Tibial nerve (tissue), 4 donors: Measurements from ENCODE around the gene CDK13. TPM values are rescaled to one million over a fixed set of nuclear protein-coding genes. Genes with fewer than 3 reads are reported as not detected.

ENCODE experiments used
- DNase-seq, 2 donors: peaks; one replicate each; pipeline ENCODE4 v3.0.0-alpha.2; 2019; ENCODE audit warnings: low spot score in 2 of 2
- H3K27ac ChIP-seq, 4 donors: fragments of 200-600 bp; sonication (generic) in 3 of 4; one replicate each; pipeline ENCODE4 v1.5.1; 2017 to 2019; ENCODE audit warnings: mild to moderate bottlenecking in 1 of 4
- H3K27me3 ChIP-seq, 2 donors: fragments of 200-600 bp; sonication (generic) in 1 of 2; one replicate each; pipeline versions ENCODE4 v1.5.1 to v1.6.0; 2017 to 2019
- H3K36me3 ChIP-seq, 3 donors: fragments of 200-600 bp; sonication (generic); one replicate each; pipeline ENCODE4 v1.5.1; 2018 to 2019
- H3K4me1 ChIP-seq, 4 donors: fragments of 200-600 bp; sonication (generic) in 3 of 4; one replicate each; pipeline ENCODE4 v1.5.1; 2017 to 2019
- H3K4me3 ChIP-seq, 4 donors: fragments of 200-600 bp; sonication (generic) in 3 of 4; one replicate each; pipeline ENCODE4 v1.5.1; 2017 to 2019; ENCODE audit warnings: mild to moderate bottlenecking in 1 of 4, moderate library complexity in 1 of 4
- H3K9me3 ChIP-seq, 4 donors: fragments of 200-600 bp; sonication (generic) in 3 of 4; one replicate each; pipeline ENCODE4 v1.5.1; 2017 to 2019
- EP300 ChIP-seq, 2 donors: sonication (generic); formaldehyde crosslinking; IDR thresholded peaks; one replicate each; pipeline ENCODE4 v1.6.1; 2017; ENCODE audit warnings: antibody characterized with exemption in 2 of 2, mild to moderate bottlenecking in 1 of 2
- POLR2A ChIP-seq, 2 donors: fragments of 450-650 bp; IDR thresholded peaks; one replicate each; pipeline ENCODE4 v1.6.1; 2017; ENCODE audit warnings: antibody characterized with exemption in 2 of 2, mild to moderate bottlenecking in 2 of 2, moderate library complexity in 2 of 2
- WGBS, 2 donors: methylation state at CpG; one replicate each; pipeline ENCODE4 v1.1.5; 2018; 5-methylcytosine and 5-hydroxymethylcytosine counted together
- total RNA-seq, 4 donors: library from RNA; depleted of rRNA; stranded (reverse); fragments of >200 nt; gene quantifications; one replicate each; pipeline ENCODE4 v1.1.0, GENCODE V29; 2016
- TF ChIP-seq, protein P1 (sequence below), 5 experiments: fragments of 200-600 bp in 3 of 5; fragments of 450-650 bp in 2 of 5; sonication (generic) in 3 of 5; IDR thresholded peaks; one replicate each; pipeline ENCODE4 v1.5.1; 2016 to 2019; ENCODE audit warnings: antibody characterized with exemption in 5 of 5, mild to moderate bottlenecking in 3 of 5, moderate library complexity in 2 of 5

The CDK13 gene
- total RNA-seq, 4 donors from 2014 or later, result 87.8 to 128 (median 114) TPM

DNA sequence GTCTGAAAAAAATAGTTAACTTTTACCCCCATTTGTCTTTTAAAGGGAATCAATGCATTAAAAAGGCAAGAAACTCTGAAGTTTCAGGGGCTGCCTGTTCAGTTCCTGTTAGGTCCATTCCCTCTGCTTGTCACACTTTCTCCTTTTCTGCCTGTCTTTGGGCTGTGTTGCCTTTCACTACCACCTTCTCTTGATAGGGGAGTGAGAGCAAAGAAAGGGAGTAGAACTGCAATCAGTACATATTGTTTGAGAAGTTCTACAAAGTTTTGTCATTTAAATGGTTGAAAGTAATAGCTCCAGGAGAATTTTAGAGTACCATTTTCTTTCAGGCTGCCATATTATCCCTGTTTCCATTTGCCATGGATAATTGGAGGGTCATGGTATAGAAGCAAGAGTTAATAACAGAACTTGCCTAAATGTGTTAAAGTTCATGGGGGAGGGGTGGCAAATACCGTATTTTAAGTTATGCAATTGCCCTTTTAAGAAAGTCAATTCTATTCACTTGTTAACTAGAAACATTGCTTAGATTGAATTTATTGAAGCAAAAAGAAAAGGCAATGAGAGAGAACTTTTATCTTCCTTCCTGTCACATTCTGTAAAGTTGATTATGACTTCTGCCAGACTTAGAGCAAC lies 145.8 kb downstream of the CDK13 start:
- Histone ChIP-seq H3K4me1 (peaks cover 0 to 31% (median 0%) of the 10 kb centered on the region in 4 donors), H3K36me3 (peaks cover 0 to 47% (median 5%) of the 10 kb centered on the region in 3 donors), H3K4me3 (no peak overlapping the region), H3K9me3 (no peaks in the 10 kb centered on the region), H3K27me3 (no peaks in the 10 kb centered on the region), H3K27ac (no peak overlapping the region)
- TF ChIP-seq POLR2A (IDR thresholded peaks at IDR 0.05) (no peak), EP300 (IDR thresholded peaks at IDR 0.05) (no peak)
- 19 to 23% methylated on average over 1 of the region's 1 CpG for WGBS, 2 donors
- DNase-seq, result no peak

DNA sequence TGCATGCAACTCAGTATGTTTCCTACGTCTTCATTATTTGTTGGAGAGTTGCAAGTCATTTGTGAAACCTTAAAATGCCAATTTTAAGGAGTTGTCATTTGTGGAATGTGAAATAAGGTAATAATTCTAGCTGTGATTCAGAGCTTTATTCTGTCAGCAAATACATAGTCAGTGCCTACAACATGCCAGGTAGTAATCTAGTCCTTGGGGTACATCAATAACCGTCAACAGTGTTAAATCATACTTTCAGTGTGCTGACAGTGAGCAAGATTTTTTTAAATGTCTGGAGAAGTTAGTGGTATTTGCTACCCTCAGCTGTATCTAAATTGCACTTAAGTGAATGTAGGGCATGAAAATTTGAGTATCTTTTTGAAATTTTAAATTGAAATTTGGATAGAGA lies 147.7 kb downstream of the CDK13 start:
- TF ChIP-seq EP300 (IDR thresholded peaks at IDR 0.05) (no peak), POLR2A (IDR thresholded peaks at IDR 0.05) (no peak)
- TF ChIP-seq, protein P1, sequence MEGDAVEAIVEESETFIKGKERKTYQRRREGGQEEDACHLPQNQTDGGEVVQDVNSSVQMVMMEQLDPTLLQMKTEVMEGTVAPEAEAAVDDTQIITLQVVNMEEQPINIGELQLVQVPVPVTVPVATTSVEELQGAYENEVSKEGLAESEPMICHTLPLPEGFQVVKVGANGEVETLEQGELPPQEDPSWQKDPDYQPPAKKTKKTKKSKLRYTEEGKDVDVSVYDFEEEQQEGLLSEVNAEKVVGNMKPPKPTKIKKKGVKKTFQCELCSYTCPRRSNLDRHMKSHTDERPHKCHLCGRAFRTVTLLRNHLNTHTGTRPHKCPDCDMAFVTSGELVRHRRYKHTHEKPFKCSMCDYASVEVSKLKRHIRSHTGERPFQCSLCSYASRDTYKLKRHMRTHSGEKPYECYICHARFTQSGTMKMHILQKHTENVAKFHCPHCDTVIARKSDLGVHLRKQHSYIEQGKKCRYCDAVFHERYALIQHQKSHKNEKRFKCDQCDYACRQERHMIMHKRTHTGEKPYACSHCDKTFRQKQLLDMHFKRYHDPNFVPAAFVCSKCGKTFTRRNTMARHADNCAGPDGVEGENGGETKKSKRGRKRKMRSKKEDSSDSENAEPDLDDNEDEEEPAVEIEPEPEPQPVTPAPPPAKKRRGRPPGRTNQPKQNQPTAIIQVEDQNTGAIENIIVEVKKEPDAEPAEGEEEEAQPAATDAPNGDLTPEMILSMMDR (IDR thresholded peaks at IDR 0.05), result no peak
- 65 to 76% methylated on average over 2 of the region's 2 CpGs for WGBS, 2 donors
- peaks cover 0 to 31% (median 0%) of the 10 kb centered on the region in 4 donors for H3K4me1 ChIP-seq
- no peak overlapping the region for H3K27ac ChIP-seq
- no peak overlapping the region for H3K4me3 ChIP-seq
- no peaks in the 10 kb centered on the region for H3K9me3 ChIP-seq
- no peaks in the 10 kb centered on the region for H3K27me3 ChIP-seq
- peaks cover 0 to 32% (median 5%) of the 10 kb centered on the region in 3 donors for H3K36me3 ChIP-seq
- DNase-seq, result no peak

GRCh38 chr7:40098810-40099209 lies 148.8 kb downstream of the CDK13 start:
- Histone ChIP-seq H3K27ac (no peak overlapping the region), H3K9me3 (no peaks in the 10 kb centered on the region), H3K4me1 (peaks cover 0 to 33% (median 0%) of the 10 kb centered on the region in 4 donors), H3K27me3 (no peaks in the 10 kb centered on the region), H3K36me3 (peaks cover 0 to 21% (median 5%) of the 10 kb centered on the region in 3 donors), H3K4me3 (no peak overlapping the region)
- DNase-seq, result no peak
- TF ChIP-seq, protein P1 (IDR thresholded peaks at IDR 0.05), result no peak
- TF ChIP-seq EP300 (IDR thresholded peaks at IDR 0.05) (no peak), POLR2A (IDR thresholded peaks at IDR 0.05) (no peak)

DNA sequence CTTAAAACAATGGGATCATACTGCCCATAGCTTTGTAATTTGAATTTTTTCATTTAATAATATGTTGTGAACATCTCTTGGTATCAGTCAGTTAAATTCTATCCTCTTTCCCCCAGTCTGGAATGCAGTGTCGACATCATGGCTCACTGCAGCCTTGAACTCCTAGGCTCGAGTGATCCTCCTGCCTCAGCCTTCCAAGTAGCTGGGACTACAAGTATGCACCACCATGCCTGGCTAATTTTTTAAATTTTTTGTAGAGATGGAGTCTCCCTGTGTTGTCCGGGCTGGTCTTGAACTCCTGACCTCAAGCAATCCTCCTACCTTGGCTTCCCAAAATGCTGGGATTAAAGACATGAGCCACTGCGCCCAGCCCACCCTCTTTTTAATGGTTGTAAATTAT lies 149.8 kb downstream of the CDK13 start:
- Histone ChIP-seq H3K4me3 (no peak overlapping the region), H3K36me3 (peaks cover 0 to 11% (median 0%) of the 10 kb centered on the region in 3 donors), H3K4me1 (peaks cover 0 to 32% (median 0%) of the 10 kb centered on the region in 4 donors), H3K27me3 (no peaks in the 10 kb centered on the region), H3K27ac (no peak overlapping the region), H3K9me3 (no peaks in the 10 kb centered on the region)
- WGBS, 2 donors, result 93 to 95% methylated on average over 4 of the region's 4 CpGs
- TF ChIP-seq, protein P1 (IDR thresholded peaks at IDR 0.05), result no peak
- TF ChIP-seq EP300 (IDR thresholded peaks at IDR 0.05) (no peak), POLR2A (IDR thresholded peaks at IDR 0.05) (no peak)
- no peak for DNase-seq

DNA sequence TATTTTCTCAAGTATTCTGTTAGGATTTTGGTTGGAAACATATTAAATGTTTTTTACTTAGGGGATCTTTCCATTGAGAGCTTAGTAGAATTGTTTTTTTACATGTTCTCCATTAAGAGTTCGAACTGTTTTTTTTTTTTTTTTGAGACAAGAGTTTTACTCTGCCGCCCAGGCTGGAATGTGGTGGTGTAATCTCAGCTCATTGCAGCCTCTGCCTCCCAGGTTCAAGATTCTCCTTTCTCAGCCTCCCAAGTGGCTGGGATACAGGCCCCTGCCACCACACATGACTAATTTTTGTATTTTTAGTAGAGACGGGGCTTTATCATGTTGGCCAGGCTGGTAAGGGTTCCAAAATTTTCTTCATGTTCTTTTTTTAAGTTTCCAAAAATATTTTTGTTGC lies 151.1 kb downstream of the CDK13 start:
- no peaks in the 10 kb centered on the region for H3K9me3 ChIP-seq
- H3K27ac ChIP-seq, result no peak overlapping the region
- H3K27me3 ChIP-seq, result no peaks in the 10 kb centered on the region
- no peak for DNase-seq
- WGBS, 2 donors, result 63 to 66% methylated on average over 3 of the region's 3 CpGs
- H3K4me3 ChIP-seq, result no peak overlapping the region
- TF ChIP-seq EP300 (IDR thresholded peaks at IDR 0.05) (no peak), POLR2A (IDR thresholded peaks at IDR 0.05) (no peak)
- TF ChIP-seq, protein P1 (IDR thresholded peaks at IDR 0.05), result no peak
- no peaks in the 10 kb centered on the region for H3K36me3 ChIP-seq
- peaks cover 0 to 27% (median 0%) of the 10 kb centered on the region in 4 donors for H3K4me1 ChIP-seq
